ENCODE measurements around the gene RNASEL. TPM values are rescaled to one million over a fixed set of nuclear protein-coding genes. Genes with fewer than 3 reads are reported as not detected.

Gene RNASEL
- total RNA-seq, 6 donors from 2014 or later = 8.5 to 16.8 (median 12.0) TPM

GRCh38 chr1:182629499-182630096 lies 40.5 kb upstream of the RNASEL start:
- Histone ChIP-seq H3K4me1 (peaks cover 0 to 12% (median 7%) of the 10 kb centered on the region in 4 donors), H3K4me3 (no peak overlapping the region), H3K27me3 (no peaks in the 10 kb centered on the region), H3K9me3 (no peaks in the 10 kb centered on the region), H3K36me3 (no peaks in the 10 kb centered on the region), H3K27ac (no peak overlapping the region)
- 27 to 65% methylated on average over 2 to 3 of the region's 3 CpGs for WGBS, 2 donors
- DNase-seq = no peak
- ATAC-seq (ENCODE audit: low FRiP score in 2 of 2) = no peak
- TF ChIP-seq POLR2A (IDR thresholded peaks at IDR 0.05) (no peak), POLR2AphosphoS5 (IDR thresholded peaks at IDR 0.05) (no peak)

- Histone ChIP-seq H3K4me1 (peaks cover 0 to 12% (median 7%) of the 10 kb centered on the region in 4 donors), H3K4me3 (no peak overlapping the region), H3K27ac (no peak overlapping the region), H3K36me3 (no peaks in the 10 kb centered on the region), H3K27me3 (no peaks in the 10 kb centered on the region), H3K9me3 (no peaks in the 10 kb centered on the region)
- WGBS, 2 donors = 70 to 71% methylated on average over 2 of the region's 2 CpGs
- TF ChIP-seq POLR2A (IDR thresholded peaks at IDR 0.05) (no peak), POLR2AphosphoS5 (IDR thresholded peaks at IDR 0.05) (no peak), CTCF (IDR thresholded peaks at IDR 0.05) (no peak), EP300 (IDR thresholded peaks at IDR 0.05) (no peak)
- ATAC-seq (ENCODE audit: low FRiP score in 2 of 2) (no peak), DNase-seq (no peak)
Measured at GRCh38 chr1:182629080-182629479, 40.0 kb upstream of the RNASEL start.

GRCh38 chr1:182628657-182629056 lies 39.6 kb upstream of the RNASEL start:
- no peak overlapping the region for H3K27ac ChIP-seq
- DNase-seq = no peak
- peaks cover 0 to 12% (median 7%) of the 10 kb centered on the region in 4 donors for H3K4me1 ChIP-seq
- no peak overlapping the region for H3K4me3 ChIP-seq
- H3K36me3 ChIP-seq = no peaks in the 10 kb centered on the region
- H3K27me3 ChIP-seq = no peaks in the 10 kb centered on the region
- H3K9me3 ChIP-seq = no peaks in the 10 kb centered on the region
- no peak for ATAC-seq (ENCODE audit: low FRiP score in 2 of 2)
- WGBS, 2 donors = 42 to 96% methylated on average over 1 of the region's 1 CpG
- TF ChIP-seq POLR2AphosphoS5 (IDR thresholded peaks at IDR 0.05) = no peak
- no peak for TF ChIP-seq POLR2A (IDR thresholded peaks at IDR 0.05)

- peaks cover 3 to 12% (median 7%) of the 10 kb centered on the region in 4 donors for H3K4me1 ChIP-seq
- H3K27me3 ChIP-seq = no peaks in the 10 kb centered on the region
- TF ChIP-seq CTCF (IDR thresholded peaks at IDR 0.05) (no peak), POLR2AphosphoS5 (IDR thresholded peaks at IDR 0.05) (no peak), POLR2A (IDR thresholded peaks at IDR 0.05) (no peak), EP300 (IDR thresholded peaks at IDR 0.05) (no peak)
- H3K9me3 ChIP-seq = no peaks in the 10 kb centered on the region
- WGBS, 2 donors = 82 to 88% methylated on average over 2 of the region's 2 CpGs
- no peaks in the 10 kb centered on the region for H3K36me3 ChIP-seq
- no peak overlapping the region for H3K27ac ChIP-seq
- DNase-seq = no peak
- ATAC-seq (ENCODE audit: low FRiP score in 2 of 2) = no peak
- no peak overlapping the region for H3K4me3 ChIP-seq
Measured at GRCh38 chr1:182627622-182628021, 38.6 kb upstream of the RNASEL start.

GRCh38 chr1:182626527-182626926 lies 37.5 kb upstream of the RNASEL start:
- Histone ChIP-seq H3K27ac (no peak overlapping the region), H3K36me3 (no peaks in the 10 kb centered on the region), H3K4me3 (no peak overlapping the region), H3K9me3 (no peaks in the 10 kb centered on the region), H3K27me3 (no peaks in the 10 kb centered on the region), H3K4me1 (peaks cover 3 to 12% (median 7%) of the 10 kb centered on the region in 4 donors)
- WGBS, 2 donors = 63 to 73% methylated on average over 1 of the region's 1 CpG
- ATAC-seq (ENCODE audit: low FRiP score in 2 of 2) = no peak
- no peak for TF ChIP-seq POLR2AphosphoS5 (IDR thresholded peaks at IDR 0.05)
- DNase-seq = no peak

- WGBS, 2 donors = 82 to 86% methylated on average over 1 of the region's 1 CpG
Measured at GRCh38 chr1:182625719-182626504, 36.9 kb upstream of the RNASEL start.

More at GRCh38 chr1:182625719-182626504, 36.9 kb upstream of the RNASEL start:
- no peak for TF ChIP-seq POLR2A (IDR thresholded peaks at IDR 0.05)
- TF ChIP-seq CTCF (IDR thresholded peaks at IDR 0.05) = no peak
- TF ChIP-seq POLR2AphosphoS5 (IDR thresholded peaks at IDR 0.05) = no peak
- TF ChIP-seq EP300 (IDR thresholded peaks at IDR 0.05) = no peak
- H3K4me1 ChIP-seq = peaks cover 3 to 12% (median 7%) of the 10 kb centered on the region in 4 donors
- ATAC-seq (ENCODE audit: low FRiP score in 2 of 2) = no peak
- no peak overlapping the region for H3K4me3 ChIP-seq
- no peaks in the 10 kb centered on the region for H3K9me3 ChIP-seq
- no peak for DNase-seq
- H3K36me3 ChIP-seq = no peaks in the 10 kb centered on the region
- H3K27ac ChIP-seq = no peak overlapping the region
- H3K27me3 ChIP-seq = no peaks in the 10 kb centered on the region

All from upper lobe of left lung (tissue), 6 donors.